Measurements from ENCODE around the gene EMSY.

DNA sequence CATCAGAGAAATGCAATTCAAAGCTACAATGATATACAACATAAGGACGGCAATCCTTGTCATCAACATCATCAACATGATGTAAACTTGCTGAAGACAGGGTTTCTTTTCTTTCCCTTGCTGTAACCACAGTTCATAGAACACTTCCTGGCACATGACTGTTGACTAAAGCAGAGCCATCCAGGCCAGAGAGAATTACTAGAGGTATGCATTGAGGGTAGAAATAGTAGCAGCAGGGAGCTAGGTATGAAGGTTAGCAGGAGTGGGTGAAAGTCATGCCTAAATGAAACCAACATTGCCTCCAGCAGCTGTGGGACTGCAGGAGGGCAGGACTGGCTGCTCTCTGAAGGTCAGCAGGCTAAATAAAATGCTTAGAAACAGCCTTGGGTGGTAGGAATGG is 122.0 kb downstream of the EMSY start:
- TF ChIP-seq HDAC6 (IDR thresholded peaks at IDR 0.05; ENCODE audit: low read depth, low read length) (no peak), CTCF (IDR thresholded peaks at IDR 0.05; ENCODE audit: control extremely low read depth in 1 of 3, insufficient read depth in 1 of 3, low read depth in 1 of 3, low read length in 3 of 3) (no peak)
- TF ChIP-seq, protein P1, sequence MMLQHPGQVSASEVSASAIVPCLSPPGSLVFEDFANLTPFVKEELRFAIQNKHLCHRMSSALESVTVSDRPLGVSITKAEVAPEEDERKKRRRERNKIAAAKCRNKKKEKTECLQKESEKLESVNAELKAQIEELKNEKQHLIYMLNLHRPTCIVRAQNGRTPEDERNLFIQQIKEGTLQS (IDR thresholded peaks at IDR 0.05; ENCODE audit: insufficient read depth, low read depth, low read length): no peak
